Right lobe of liver (tissue), 6 donors: ENCODE measurements around the gene SERPINB4. TPM values are rescaled to one million over a fixed set of nuclear protein-coding genes. Genes with fewer than 3 reads are reported as not detected.

Source experiments
- ATAC-seq, 4 donors: fragments of 200-7000 bp; cut with Tn5 transposase; one replicate each; pipeline ENCODE4 v1.9.1; 2020; ENCODE audit warnings: mild to moderate bottlenecking in 4 of 4, moderate library complexity in 4 of 4
- DNase-seq, 3 donors: peaks; one replicate each; pipeline ENCODE4 v3.0.0-alpha.2; 2020
- H3K27ac ChIP-seq, 3 donors: fragments of 200-600 bp; one replicate each; pipeline ENCODE4 v1.8.0; 2022
- H3K27me3 ChIP-seq, 2 donors: fragments of 200-600 bp; one replicate each; pipeline ENCODE4 v1.8.0; 2022
- H3K36me3 ChIP-seq, 4 donors: fragments of 200-600 bp; sonication (generic) in 1 of 4; one replicate each; pipeline versions ENCODE4 v1.5.1 to v1.8.0; 2017 to 2022; ENCODE audit warnings: control low read depth in 1 of 4
- H3K4me1 ChIP-seq, 4 donors: fragments of 200-600 bp; sonication (generic) in 1 of 4; one replicate each; pipeline versions ENCODE4 v1.5.1 to v1.8.0; 2017 to 2022; ENCODE audit warnings: control low read depth in 1 of 4
- H3K4me3 ChIP-seq, 3 donors: fragments of 200-600 bp; one replicate each; pipeline ENCODE4 v1.8.0; 2022
- H3K9me3 ChIP-seq, 4 donors: fragments of 200-600 bp; sonication (generic) in 1 of 4; one replicate each; pipeline versions ENCODE4 v1.5.1 to v1.8.0; 2017 to 2022; ENCODE audit warnings: control low read depth in 1 of 4
- CTCF ChIP-seq, 4 donors: fragments of 200-600 bp in 3 of 4; fragments of 450-650 bp in 1 of 4; IDR thresholded peaks; one replicate each; pipeline versions ENCODE4 v1.5.1 to v1.8.0; 2016 to 2022; ENCODE audit warnings: antibody characterized with exemption in 4 of 4, mild to moderate bottlenecking in 2 of 4
- POLR2A ChIP-seq: fragments of 450-650 bp; IDR thresholded peaks from one replicate; pipeline ENCODE4 v1.6.1; 2017; ENCODE audit warnings: antibody characterized with exemption, mild to moderate bottlenecking
- WGBS: methylation state at CpG from one replicate; pipeline ENCODE4 v1.1.6; 2018; ENCODE audit warnings: low coverage, low lambda C conversion rate; ENCODE audit not compliant: insufficient coverage; ENCODE audit errors: missing lambda C conversion rate; 5-methylcytosine and 5-hydroxymethylcytosine counted together
- intact Hi-C, 2 donors: fragments of 100-400 bp; cut with DNase I; formaldehyde crosslinking; loops; one replicate each; pipeline versions ENCODE4 v1.11.2 to v1.14.1; 2022
- total RNA-seq, 6 experiments: library from RNA; depleted of rRNA in 2 of 6; stranded (reverse); fragments of >200 nt in 2 of 6; fragmentation: NEBNext Ultra II Directional in 3 of 6; extraction: Animal tissue kit (Norgen Biotek cat#: 25700) in 3 of 6; gene quantifications; one replicate each; pipeline versions ENCODE4 v1.1.0 to v1.2.4, GENCODE V29; 2016 to 2023
- donor health status: DM: no; HTN: yes; CAD: no.
- donor health status: DM: no; HTN: no; CAD: no.
- donor health status: DM: no; HTN: no; CAD: no.
- donor health status: DM: no; HTN: yes; CAD: no.
- donor health status: DM: no; HTN: yes; CAD: no.

Gene SERPINB4
- total RNA-seq, 6 experiments from 2014 or later = not detected

- TF ChIP-seq CTCF (IDR thresholded peaks at IDR 0.05) (no peak), POLR2A (no peak)
- DNase-seq (peak; percentile 35 to 77 (median 71)), ATAC-seq (peak; percentile 91 to 95 (median 92))
- intact Hi-C loops = no loop called here
- Histone ChIP-seq H3K36me3 (no peaks in the 10 kb centered on the region), H3K27me3 (no peaks in the 10 kb centered on the region), H3K4me3 (no peak overlapping the region), H3K9me3 (no peaks in the 10 kb centered on the region), H3K4me1 (peaks cover 0 to 13% (median 4%) of the 10 kb centered on the region in 4 donors), H3K27ac (peak overlapping the region in 2 of 3 donors; percentile 48 to 52)
- 31% methylated on average over 2 of the region's 2 CpGs for WGBS
These were observed 37.6 kb upstream of the SERPINB4 start for GRCh38 chr18:63681449-63682340.

GRCh38 chr18:63679820-63680606 is 36.0 kb upstream of the SERPINB4 start:
- H3K27me3 ChIP-seq = no peaks in the 10 kb centered on the region
- DNase-seq = no peak
- H3K4me3 ChIP-seq = no peak overlapping the region
- H3K27ac ChIP-seq = no peak overlapping the region
- H3K36me3 ChIP-seq = no peaks in the 10 kb centered on the region
- ATAC-seq = no peak
- intact Hi-C loops = no loop called here
- TF ChIP-seq CTCF (IDR thresholded peaks at IDR 0.05) (no peak), POLR2A (no peak)
- 74% methylated on average over 5 of the region's 5 CpGs for WGBS
- peaks cover 0 to 13% (median 4%) of the 10 kb centered on the region in 4 donors for H3K4me1 ChIP-seq
- no peaks in the 10 kb centered on the region for H3K9me3 ChIP-seq

- no peaks in the 10 kb centered on the region for H3K36me3 ChIP-seq
- H3K27ac ChIP-seq = no peak overlapping the region
- TF ChIP-seq CTCF (IDR thresholded peaks at IDR 0.05) (no peak), POLR2A (no peak)
- no peak overlapping the region for H3K4me3 ChIP-seq
- DNase-seq = no peak
- no peaks in the 10 kb centered on the region for H3K27me3 ChIP-seq
- ATAC-seq = no peak
- WGBS = 50% methylated on average over 5 of the region's 5 CpGs
- H3K4me1 ChIP-seq = peaks cover 0 to 10% (median 4%) of the 10 kb centered on the region in 4 donors
- no peaks in the 10 kb centered on the region for H3K9me3 ChIP-seq
- intact Hi-C loops = no loop called here
These were observed 33.6 kb upstream of the SERPINB4 start for GRCh38 chr18:63677500-63678225.

- Histone ChIP-seq H3K27ac (no peak overlapping the region), H3K27me3 (no peaks in the 10 kb centered on the region), H3K36me3 (no peaks in the 10 kb centered on the region), H3K4me1 (peaks cover 0 to 9% (median 2%) of the 10 kb centered on the region in 4 donors), H3K9me3 (no peaks in the 10 kb centered on the region), H3K4me3 (no peak overlapping the region)
- peak; percentile 34 to 63 (median 49) for DNase-seq
- WGBS = 7% methylated on average over 5 of the region's 5 CpGs
- TF ChIP-seq POLR2A (no peak), CTCF (IDR thresholded peaks at IDR 0.05) (peak; percentile 39 to 60 (median 52))
- intact Hi-C loops = no loop called here
- peak; percentile 82 to 94 (median 86) for ATAC-seq
These were observed 32.7 kb upstream of the SERPINB4 start for GRCh38 chr18:63676526-63677323.
